Spleen (tissue), 11 donors: ENCODE measurements around the gene KREMEN1. TPM values are rescaled to one million over a fixed set of nuclear protein-coding genes. Genes with fewer than 3 reads are reported as not detected.

Experiments used
- DNase-seq: peaks from one replicate; pipeline ENCODE4 v3.0.0-alpha.2; 2020
- H3K27ac ChIP-seq, 8 donors: fragments of 200-600 bp; sonication (generic) in 7 of 8; 1 replicate in 4 of 8; 2 replicates in 4 of 8; pipeline versions ENCODE4 v1.5.0 to v1.8.0; 2016 to 2021; ENCODE audit warnings: inconsistent platforms in 4 of 8, mild to moderate bottlenecking in 4 of 8, moderate library complexity in 1 of 8
- H3K27me3 ChIP-seq, 7 donors: fragments of 200-600 bp; sonication (generic) in 6 of 7; replicated peaks in 1 of 7; 1 replicate in 4 of 7; 2 replicates in 3 of 7; pipeline versions ENCODE4 v1.5.0 to v1.8.0; 2016 to 2021; ENCODE audit warnings: inconsistent platforms in 3 of 7, mild to moderate bottlenecking in 1 of 7
- H3K36me3 ChIP-seq, 6 donors: fragments of 200-600 bp; sonication (generic) in 5 of 6; 1 replicate in 4 of 6; 2 replicates in 2 of 6; pipeline versions ENCODE4 v1.5.0 to v1.8.0; 2016 to 2021; ENCODE audit warnings: inconsistent platforms in 2 of 6
- H3K4me1 ChIP-seq, 6 donors: fragments of 200-600 bp; sonication (generic) in 5 of 6; 1 replicate in 3 of 6; 2 replicates in 3 of 6; pipeline versions ENCODE4 v1.5.0 to v1.8.0; 2016 to 2021; ENCODE audit warnings: inconsistent platforms in 3 of 6
- H3K4me3 ChIP-seq, 8 donors: fragments of 200-600 bp; sonication (generic) in 7 of 8; 1 replicate in 4 of 8; 2 replicates in 4 of 8; pipeline versions ENCODE4 v1.5.0 to v1.8.0; 2016 to 2021; ENCODE audit warnings: inconsistent platforms in 4 of 8, mild to moderate bottlenecking in 4 of 8, moderate library complexity in 2 of 8
- H3K9me3 ChIP-seq, 8 donors: fragments of 200-600 bp; sonication (generic) in 7 of 8; 1 replicate in 4 of 8; 2 replicates in 4 of 8; pipeline versions ENCODE4 v1.5.0 to v1.8.0; 2016 to 2021; ENCODE audit warnings: inconsistent platforms in 4 of 8
- POLR2A ChIP-seq, 3 donors: fragments of 450-650 bp; IDR thresholded peaks; one replicate each; pipeline ENCODE4 v1.5.1; 2017; ENCODE audit warnings: antibody characterized with exemption in 3 of 3, mild to moderate bottlenecking in 1 of 3
- POLR2AphosphoS5 ChIP-seq, 3 donors: sonication (generic); formaldehyde crosslinking; IDR thresholded peaks; one replicate each; pipeline ENCODE4 v1.5.1; 2017; ENCODE audit warnings: antibody characterized with exemption in 3 of 3
- WGBS, 5 donors: extraction: QIAGEN DNeasy Blood & Tissue Kit in 3 of 5; methylation state at CpG; one replicate each; pipeline versions ENCODE4 v1.1.5 to v1.1.7; 2013 to 2018; 5-methylcytosine and 5-hydroxymethylcytosine counted together
- intact Hi-C: fragments of 100-400 bp; cut with DNase I; formaldehyde crosslinking; loops from one replicate; pipeline ENCODE4 v1.15.0; 2023; ENCODE audit warnings: low total_unique reads
- polyA plus RNA-seq, 3 donors: library from polyadenylated mRNA; stranded (reverse); fragments of 200-250 nt; gene quantifications; one replicate each; pipeline ENCODE4 v1.2.1, GENCODE V29; 2013
- total RNA-seq, 7 donors: library from RNA; depleted of rRNA in 3 of 7; stranded (reverse); fragments of >200 nt in 3 of 7; fragmentation: NEBNext Ultra II Directional in 4 of 7; extraction: Animal tissue kit (Norgen Biotek cat#: 25700) in 4 of 7; gene quantifications; one replicate each; pipeline versions ENCODE4 v1.1.0 to v1.2.1, GENCODE V29; 2016 to 2021
- TF ChIP-seq, protein P1 (sequence below), 11 experiments: fragments of 200-600 bp in 7 of 11; fragments of 450-650 bp in 4 of 11; sonication (generic) in 4 of 11; IDR thresholded peaks in 8 of 11; conservative IDR thresholded peaks in 3 of 11; 1 replicate in 7 of 11; 2 replicates in 4 of 11; pipeline versions ENCODE4 v1.4.0 to v1.8.0; 2016 to 2021; ENCODE audit warnings: antibody characterized with exemption in 11 of 11, inconsistent platforms in 4 of 11, mild to moderate bottlenecking in 1 of 11
- donor health status: healthy with polysubstance abuse.
- donor health status: DM: no; HTN: no; CAD: no; lungs with moderate emphysema.
- donor health status: DM: no; HTN: no; CAD: no.
- donor health status: Bipolar disorder and iron deficiency.
- donor health status: healthy.
- donor health status: DM: no; HTN: no; CAD: no.
- donor health status: DM: yes; HTN: yes; CAD: no.

KREMEN1 gene
- total and polyA plus RNA-seq, 10 donors = 1.5 to 41.3 (median 25.1) TPM

DNA sequence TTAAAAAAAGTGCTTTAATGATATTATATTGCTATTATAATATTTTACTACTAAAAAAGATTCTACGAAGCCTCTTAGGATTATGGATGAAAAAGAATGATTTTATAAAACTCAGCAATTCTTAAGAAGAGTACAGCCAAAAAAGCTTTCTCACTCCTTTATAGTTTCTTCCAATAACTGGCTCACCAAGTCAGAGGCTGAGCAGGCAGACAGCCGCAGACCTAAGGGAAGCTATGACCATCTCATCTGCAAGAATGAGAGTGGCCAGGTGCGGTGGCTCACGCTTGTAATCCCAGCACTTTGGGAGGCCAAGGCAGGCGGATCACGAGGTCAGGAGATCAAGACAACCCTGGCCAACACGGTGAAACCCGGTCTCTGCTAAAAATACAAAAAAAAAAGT lies 120.2 kb downstream of the KREMEN1 start:
- TF ChIP-seq POLR2AphosphoS5 (IDR thresholded peaks at IDR 0.05) = no peak
- no peak for TF ChIP-seq POLR2A (IDR thresholded peaks at IDR 0.05)
- TF ChIP-seq, protein P1, sequence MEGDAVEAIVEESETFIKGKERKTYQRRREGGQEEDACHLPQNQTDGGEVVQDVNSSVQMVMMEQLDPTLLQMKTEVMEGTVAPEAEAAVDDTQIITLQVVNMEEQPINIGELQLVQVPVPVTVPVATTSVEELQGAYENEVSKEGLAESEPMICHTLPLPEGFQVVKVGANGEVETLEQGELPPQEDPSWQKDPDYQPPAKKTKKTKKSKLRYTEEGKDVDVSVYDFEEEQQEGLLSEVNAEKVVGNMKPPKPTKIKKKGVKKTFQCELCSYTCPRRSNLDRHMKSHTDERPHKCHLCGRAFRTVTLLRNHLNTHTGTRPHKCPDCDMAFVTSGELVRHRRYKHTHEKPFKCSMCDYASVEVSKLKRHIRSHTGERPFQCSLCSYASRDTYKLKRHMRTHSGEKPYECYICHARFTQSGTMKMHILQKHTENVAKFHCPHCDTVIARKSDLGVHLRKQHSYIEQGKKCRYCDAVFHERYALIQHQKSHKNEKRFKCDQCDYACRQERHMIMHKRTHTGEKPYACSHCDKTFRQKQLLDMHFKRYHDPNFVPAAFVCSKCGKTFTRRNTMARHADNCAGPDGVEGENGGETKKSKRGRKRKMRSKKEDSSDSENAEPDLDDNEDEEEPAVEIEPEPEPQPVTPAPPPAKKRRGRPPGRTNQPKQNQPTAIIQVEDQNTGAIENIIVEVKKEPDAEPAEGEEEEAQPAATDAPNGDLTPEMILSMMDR (IDR thresholded peaks at IDR 0.05 in 8 of 11, conservative IDR thresholded peaks at IDR 0.05 in 3 of 11) = no peak
- DNase-seq = no peak
- WGBS, 5 donors = 84 to 95% (median 92%) methylated on average over 8 of the region's 8 CpGs
- Histone ChIP-seq H3K9me3 (peaks cover 0 to 12% (median 3%) of the 10 kb centered on the region in 8 donors), H3K4me3 (no peak overlapping the region), H3K4me1 (peaks cover 0 to 16% (median 9%) of the 10 kb centered on the region in 6 donors), H3K36me3 (no peaks in the 10 kb centered on the region), H3K27ac (no peak overlapping the region), H3K27me3 (peaks cover 0 to 6% (median 0%) of the 10 kb centered on the region in 7 donors)
- intact Hi-C loops = no loop called here

DNA sequence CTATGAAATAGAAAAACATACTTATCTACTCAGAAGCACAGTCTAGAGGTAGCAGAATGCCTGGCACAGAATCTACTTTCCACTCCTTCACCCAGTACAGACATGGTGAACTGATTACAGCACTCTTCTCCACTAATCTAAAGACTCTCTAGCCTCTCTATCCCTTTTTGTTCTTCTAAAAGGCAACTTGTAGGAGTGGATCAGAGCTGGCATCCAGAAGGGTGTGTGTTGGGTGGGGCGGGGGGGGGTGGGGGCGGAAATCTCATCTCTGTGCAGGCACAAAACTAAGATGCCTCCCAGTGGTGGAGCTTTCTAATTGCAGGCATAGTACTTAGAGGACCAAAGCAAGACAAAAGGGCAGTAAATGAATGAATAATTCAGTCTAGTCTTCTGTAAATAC lies 121.3 kb downstream of the KREMEN1 start:
- H3K4me1 ChIP-seq = peaks cover 0 to 16% (median 9%) of the 10 kb centered on the region in 6 donors
- intact Hi-C loops = no loop called here
- no peak for TF ChIP-seq POLR2AphosphoS5 (IDR thresholded peaks at IDR 0.05)
- TF ChIP-seq POLR2A (IDR thresholded peaks at IDR 0.05) = no peak
- TF ChIP-seq, protein P1 (IDR thresholded peaks at IDR 0.05 in 8 of 11, conservative IDR thresholded peaks at IDR 0.05 in 3 of 11) = no peak
- no peak overlapping the region for H3K4me3 ChIP-seq
- H3K36me3 ChIP-seq = no peaks in the 10 kb centered on the region
- no peak overlapping the region for H3K27ac ChIP-seq
- H3K27me3 ChIP-seq = peaks cover 0 to 6% (median 0%) of the 10 kb centered on the region in 7 donors
- no peak for DNase-seq
- 87 to 100% (median 93%) methylated on average over 2 of the region's 2 CpGs for WGBS, 5 donors
- peaks cover 0 to 12% (median 3%) of the 10 kb centered on the region in 8 donors for H3K9me3 ChIP-seq

DNA sequence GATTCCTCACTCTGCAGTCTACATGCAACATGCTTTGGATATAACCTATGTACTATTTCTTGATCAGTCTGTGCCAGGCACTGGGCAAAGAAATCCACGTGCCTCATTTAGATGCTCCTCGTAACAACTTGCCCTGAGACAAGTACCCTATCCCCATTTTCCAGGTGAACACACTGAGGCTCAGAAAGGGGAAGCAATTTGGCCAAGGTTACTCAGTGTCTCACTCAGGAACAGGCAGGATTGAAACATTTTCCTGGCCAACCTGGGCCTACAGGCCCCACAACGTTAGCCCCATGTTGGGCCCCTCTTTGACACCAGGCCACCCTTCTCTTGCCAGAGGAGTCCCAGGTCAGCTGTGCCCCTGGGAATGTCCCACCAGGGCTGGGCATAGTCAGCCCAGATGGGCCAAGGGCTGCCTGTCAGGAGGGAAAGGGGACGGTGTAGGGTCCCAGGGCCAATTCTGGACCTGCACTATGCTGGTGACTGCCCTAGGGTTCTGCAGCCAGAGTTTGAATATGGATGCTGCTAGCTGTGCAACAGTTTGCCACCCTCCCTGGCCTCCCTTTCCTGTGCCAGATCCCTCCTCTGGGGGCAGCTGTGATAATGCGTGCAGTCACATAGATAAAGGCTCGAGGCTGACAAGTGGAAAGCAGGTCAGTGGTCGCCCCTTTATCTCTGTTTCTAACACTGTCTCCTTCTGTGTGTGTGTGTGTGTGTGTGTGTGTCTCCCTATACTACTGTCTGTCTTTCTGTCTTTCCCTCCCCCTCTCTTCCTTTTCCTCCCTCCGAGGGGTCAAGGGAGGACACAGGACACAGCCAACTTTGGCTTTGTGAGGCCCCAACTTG lies 122.5 kb downstream of the KREMEN1 start:
- TF ChIP-seq POLR2AphosphoS5 (IDR thresholded peaks at IDR 0.05) (no peak), POLR2A (IDR thresholded peaks at IDR 0.05) (no peak)
- TF ChIP-seq, protein P1 (IDR thresholded peaks at IDR 0.05 in 8 of 11, conservative IDR thresholded peaks at IDR 0.05 in 3 of 11) = no peak
- Histone ChIP-seq H3K27ac (peak overlapping the region in 6 of 8 donors; percentile 48 to 73 (median 54)), H3K4me3 (no peak overlapping the region), H3K4me1 (peaks cover 0 to 16% (median 9%) of the 10 kb centered on the region in 6 donors), H3K27me3 (peaks cover 0 to 12% (median 0%) of the 10 kb centered on the region in 7 donors), H3K36me3 (no peaks in the 10 kb centered on the region), H3K9me3 (peaks cover 0 to 12% (median 3%) of the 10 kb centered on the region in 8 donors)
- DNase-seq = no peak
- WGBS, 5 donors = 41 to 60% (median 52%) methylated on average over 8 of the region's 8 CpGs
- intact Hi-C loops = no loop called here
